HG03135 (cell line): ENCODE measurements around the gene CALHM6.

Experiments
- ATAC-seq: cut with Tn5 transposase; IDR thresholded peaks from one replicate; pipeline ENCODE4 v1.9.1; 2021; ENCODE audit warnings: mild to moderate bottlenecking, moderate library complexity; ENCODE audit not compliant: unreplicated experiment

Gene CALHM6

DNA sequence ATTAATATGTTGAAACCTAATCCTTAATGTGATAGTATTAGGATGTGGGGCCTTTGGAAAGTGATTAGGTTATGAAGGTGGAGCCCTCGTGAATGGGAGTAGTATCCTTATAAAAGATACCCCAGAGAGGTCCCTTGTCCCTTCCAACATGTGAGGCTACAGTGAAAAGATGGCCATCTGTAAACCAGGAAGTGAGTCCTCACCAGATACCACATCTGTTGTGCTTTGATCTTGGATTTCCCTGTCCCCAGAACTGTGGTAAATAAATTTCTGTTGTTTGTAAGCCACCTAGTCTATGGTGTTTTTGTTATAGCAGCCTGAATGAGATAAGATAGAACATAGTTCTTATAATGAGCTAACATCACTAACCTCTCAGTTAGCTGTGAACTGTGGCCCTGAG is 16.6 kb upstream of the CALHM6 start:
- no peak for ATAC-seq

DNA sequence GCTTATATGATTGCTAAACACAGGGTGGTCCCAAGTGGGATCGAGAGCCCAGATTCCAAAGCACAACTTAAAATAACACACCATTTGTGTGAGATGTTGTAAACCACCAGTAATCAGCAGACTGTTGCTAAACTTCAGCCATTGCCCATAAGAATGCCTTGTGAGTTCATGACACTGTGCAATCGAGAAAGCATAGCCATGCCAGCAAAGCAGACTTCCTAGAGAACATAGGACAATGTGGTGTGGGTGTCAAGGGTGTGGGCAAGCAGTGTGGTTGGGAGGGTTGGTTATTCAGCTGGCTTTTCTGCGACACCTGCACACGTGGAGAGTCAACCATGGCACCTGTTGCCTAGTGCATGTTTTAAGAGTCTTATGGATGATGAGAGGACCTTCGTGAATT is 16.1 kb upstream of the CALHM6 start:
- ATAC-seq: no peak

DNA sequence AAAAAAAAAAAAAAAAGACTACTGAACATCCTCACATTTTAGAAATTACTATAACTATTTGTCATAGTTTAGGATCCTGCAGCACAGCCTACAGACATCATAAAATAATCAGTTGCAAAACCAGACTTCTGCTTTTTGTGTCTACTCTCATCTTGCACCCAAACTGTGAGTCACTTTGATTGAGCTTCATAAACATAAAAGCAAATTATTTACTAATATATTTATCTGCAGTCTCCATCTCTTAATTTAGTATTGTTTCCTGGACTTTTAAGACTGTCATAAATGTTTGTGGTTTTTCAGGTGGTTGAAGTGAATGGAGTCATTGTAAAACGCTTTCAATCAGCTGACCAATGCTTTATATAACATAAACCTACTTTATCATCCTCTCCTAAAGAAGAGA is 14.8 kb upstream of the CALHM6 start:
- no peak for ATAC-seq

DNA sequence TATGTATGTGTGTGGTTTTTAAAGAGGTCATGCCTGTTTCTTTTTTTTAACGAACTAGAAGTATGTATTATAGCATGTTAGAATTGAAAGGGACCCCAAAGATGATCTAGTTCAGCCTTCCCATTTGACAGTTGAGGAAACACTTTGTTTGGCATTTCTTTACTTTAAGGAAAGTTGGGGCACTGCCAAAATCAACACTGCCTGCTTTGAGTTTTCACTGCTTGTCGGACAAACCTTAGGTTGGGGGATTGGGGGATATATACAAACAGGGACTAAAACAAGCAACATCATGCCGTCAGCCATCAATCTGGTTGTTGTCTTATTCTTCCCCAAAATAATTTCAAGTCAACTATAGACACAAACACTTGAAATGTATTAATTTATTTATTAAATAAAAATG is 14.1 kb upstream of the CALHM6 start:
- no peak for ATAC-seq

DNA sequence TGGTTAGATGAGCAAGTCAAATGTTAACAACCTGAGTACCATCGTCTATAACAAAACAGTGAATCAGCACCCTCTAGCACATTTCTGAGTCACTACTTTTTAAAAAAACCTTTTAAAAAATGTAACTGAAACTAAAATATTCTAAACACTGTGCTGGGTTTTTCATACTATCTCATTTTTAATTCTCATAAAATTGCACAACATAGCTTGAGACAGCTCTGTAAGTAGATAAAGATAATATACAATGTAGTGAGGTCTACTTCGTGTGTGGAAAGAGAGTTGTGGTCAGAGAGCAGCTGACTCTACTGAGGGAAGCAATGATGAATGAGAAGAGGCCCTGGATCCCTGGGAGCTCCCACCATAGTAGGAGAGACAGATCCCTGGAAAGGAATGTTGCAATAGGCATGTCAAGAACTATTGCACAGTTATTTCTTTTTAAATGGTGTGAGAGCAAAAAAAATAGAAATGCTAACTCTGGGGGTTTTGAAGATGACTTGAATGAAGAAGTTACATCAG is 13.6 kb upstream of the CALHM6 start:
- no peak for ATAC-seq

DNA sequence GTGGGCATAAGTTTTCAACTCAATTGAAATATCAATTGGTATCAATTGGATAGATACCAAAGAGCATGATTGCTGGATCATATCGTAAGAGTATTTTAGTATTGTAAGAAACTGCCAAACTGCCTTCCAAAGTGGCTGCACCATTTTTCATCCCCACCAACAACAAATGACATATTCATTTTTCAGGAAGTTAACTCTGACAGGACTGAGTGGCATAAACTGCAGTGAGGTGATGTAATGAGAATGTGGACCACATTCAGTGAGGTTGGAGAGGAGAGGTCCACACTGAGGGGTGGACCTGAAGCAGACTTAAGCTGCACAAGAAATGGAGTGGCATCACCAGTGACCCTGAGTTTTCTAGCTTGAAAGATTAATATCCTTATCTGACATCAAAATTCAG is 11.6 kb upstream of the CALHM6 start:
- no peak for ATAC-seq

DNA sequence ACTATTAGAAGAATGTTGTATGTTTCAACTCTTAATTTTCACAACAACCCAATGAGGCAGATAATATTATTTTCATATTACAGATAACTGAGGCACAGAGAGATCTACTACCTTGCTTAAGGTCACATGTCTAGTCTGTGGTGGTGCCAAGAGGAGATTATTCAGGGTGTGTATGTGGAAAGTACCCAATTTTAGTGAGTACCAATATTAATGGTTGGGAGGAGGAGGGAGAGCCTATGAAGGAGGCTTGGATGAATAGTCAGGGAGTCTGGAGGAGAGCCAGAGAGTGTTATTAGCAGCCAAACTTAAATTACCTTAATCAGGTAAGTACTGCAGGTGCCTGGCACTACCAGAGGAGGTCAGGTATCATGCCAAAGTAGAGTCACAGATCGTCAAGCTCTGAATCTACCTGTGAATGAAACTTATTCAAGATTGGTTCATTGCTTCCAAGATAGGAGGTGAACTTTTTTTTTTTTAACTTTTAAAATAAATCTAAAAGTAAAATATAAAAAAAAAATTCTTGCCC is 10.9 kb upstream of the CALHM6 start:
- no peak for ATAC-seq

DNA sequence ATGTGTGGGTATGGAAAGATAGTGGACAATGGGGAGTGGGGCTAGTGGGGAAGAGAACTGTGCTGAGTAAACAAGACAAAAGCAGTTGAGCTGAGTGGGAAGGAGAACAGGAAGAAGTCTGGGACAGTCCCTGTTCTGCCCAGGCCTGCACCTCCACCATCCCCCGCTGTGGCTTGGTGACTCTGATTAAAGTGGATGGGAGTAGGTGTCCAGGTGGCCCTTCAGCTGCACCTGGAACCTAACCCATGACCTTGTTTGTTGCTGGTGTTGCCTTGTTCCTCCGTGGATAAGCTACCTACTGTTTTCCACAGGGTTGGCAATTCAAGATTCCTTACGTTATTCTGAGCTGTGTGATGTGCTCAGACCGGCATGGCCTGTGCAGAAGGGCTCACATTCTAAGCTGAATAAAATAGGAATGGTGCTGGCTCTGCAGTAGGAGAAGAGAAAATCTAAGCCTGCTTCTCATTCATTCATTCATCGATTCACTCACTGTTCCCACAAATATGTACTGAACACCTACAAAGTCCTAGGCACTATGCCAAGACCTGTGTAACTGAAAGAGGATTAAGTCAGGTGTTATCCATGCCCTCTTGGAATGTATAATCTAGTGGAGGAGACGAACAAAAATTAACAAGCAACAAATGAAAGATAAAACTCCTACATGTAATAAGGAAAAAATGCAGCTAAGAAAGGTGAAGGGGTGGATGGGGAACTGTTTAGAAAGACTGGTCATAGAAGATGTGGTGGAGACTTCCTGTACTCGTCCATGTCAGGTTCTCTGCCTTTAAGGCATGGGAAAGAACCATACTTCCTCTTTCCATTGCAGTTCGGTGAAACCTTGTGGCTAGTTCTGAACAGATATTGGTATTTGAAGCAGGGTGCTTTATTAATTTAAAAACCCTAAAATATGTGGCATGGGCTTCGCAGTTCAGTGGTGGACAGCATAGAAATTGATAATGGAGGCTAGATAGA is 10.1 kb upstream of the CALHM6 start:
- peak; percentile 89 for ATAC-seq

DNA sequence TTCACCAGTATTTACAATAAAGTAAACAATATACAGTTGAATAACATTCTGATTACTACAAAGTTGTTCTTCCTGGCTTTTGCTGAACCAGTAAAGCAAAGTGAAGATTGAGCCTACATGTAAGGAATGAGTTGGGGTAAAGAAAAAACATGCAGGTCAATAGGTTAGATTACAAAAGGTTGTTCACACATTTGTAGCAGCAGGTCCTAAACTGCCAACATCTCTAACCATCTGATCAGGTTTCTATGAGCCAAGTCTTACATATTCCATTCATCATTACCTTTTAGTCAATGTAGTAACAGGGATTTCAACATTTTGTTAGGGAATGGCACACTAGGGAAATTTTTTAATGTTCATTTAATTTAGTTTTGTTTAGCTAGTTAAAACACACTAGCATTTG is 9.3 kb upstream of the CALHM6 start:
- no peak for ATAC-seq

DNA sequence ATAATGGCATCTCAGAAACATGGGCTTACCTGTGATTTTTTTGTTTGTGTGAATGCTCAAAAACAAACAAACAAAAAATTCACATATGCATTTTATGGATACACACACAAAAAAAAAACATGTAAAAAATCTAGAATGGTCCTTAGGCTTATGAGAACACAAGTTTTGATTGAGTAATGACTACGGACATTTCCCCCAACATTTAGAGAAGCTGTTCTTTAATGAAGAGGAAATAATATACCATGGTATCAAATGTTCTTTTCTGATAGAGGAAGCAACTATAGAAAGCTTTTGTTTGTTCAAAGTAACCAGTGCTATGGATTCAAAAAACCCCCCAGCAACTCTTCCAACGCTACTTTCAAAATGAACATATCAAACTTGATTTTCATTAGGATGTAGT is 8.6 kb upstream of the CALHM6 start:
- no peak for ATAC-seq

DNA sequence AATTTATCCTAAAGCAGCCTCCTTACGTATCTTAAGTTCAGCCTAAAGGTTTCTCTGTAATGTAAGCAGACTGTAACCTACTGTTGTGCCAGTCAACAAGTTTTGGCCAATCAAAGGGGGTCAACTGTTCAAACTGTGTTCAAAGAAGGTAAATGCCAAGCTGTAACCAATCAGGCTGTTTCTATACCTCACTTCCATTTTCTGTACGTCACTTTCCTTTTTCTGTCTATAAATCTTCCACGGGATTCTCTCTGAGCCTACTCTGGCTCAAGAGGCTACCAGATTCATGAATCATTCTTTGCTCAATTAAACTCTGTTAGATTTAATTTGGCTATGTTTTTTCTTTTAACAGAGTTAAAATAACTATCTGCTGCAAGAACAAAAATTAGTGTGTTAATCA is 5.1 kb upstream of the CALHM6 start:
- ATAC-seq: no peak

DNA sequence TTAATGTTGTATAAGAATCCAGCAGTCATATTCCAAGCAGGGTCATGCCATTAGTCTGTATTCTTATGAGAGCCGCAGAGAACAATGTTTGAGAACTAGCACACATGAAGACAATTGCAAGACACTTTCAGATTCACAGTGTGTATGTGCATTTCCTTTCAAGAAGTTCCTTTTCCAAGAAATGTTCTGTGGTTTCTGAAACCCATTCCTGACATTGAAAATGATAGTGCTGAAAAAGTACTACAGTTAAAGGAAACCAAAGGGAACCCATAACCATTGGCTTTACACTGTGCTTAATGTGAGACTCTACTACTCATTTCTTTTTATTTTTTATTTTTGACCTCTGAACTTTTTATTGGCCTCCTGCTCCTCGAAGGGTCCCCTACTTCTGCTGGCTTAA is 4.2 kb upstream of the CALHM6 start:
- ATAC-seq: no peak

DNA sequence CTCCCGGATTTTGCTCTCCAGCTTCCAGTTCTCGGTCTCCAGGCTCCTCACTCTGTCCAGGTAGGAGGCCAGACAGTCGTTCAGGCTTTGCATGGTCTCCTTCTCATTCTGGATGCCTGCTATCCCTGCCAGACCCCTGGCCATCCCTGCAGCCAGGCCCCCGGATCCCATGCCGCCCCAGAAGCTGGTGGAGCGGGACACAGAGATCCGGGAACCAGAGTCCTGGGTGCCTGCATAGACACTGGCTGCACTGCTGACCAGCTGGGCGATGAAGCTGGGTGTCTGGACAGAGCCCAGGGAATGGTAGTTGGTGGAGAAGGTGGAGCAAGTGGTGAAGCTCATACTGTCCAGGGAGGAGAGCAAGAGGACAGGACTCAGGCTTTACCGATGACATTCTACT is 2.9 kb upstream of the CALHM6 start:
- ATAC-seq: no peak

DNA sequence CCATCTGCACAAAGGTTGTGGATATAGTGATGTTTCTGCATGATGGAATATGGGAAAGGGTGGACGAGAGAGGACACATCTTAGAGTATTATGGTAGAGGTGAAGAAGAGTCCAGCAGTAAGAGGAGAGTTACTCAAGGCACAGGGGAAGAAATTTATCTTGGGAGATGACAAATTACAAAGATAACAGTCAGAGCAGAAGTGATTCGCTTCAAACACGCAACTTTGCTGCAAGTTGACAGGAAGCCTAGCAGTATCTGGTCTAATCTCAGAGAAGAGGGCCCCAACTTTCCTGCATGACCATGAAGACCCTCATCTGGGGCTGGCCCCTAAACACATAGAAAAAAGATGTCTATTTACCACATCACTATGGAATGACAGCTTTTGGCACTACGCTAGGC is 1.2 kb upstream of the CALHM6 start:
- no peak for ATAC-seq

DNA sequence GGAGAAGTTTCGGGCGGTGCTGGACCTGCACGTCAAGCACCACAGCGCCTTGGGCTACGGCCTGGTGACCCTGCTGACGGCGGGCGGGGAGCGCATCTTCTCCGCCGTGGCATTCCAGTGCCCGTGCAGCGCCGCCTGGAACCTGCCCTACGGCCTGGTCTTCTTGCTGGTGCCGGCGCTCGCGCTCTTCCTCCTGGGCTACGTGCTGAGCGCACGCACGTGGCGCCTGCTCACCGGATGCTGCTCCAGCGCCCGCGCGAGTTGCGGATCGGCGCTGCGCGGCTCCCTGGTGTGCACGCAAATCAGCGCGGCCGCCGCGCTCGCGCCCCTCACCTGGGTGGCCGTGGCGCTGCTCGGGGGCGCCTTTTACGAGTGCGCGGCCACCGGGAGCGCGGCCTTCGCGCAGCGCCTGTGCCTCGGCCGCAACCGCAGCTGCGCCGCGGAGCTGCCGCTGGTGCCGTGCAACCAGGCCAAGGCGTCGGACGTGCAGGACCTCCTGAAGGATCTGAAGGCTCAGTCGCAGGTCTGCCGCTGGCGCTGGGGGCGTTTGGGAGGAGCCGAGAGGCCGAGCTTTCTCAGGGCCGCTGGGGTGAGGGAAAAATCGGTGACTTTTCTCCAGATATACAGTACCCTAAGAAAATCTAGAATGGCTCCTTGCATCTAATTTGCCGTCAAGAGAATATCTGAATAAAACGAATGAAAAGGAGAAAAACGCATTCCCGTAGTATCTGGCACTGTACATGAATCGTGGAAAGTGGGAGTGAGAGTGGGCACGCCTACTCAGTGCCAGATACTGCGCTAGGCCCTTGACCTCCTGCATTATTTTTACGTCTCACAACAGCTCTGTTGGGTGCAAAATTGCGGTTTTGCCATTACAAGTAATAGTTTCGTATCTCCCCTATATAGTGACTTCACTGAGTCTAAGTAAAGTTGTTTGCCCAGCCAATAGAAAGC is 1.0 kb downstream of the CALHM6 start:
- ATAC-seq: peak; percentile 87

DNA sequence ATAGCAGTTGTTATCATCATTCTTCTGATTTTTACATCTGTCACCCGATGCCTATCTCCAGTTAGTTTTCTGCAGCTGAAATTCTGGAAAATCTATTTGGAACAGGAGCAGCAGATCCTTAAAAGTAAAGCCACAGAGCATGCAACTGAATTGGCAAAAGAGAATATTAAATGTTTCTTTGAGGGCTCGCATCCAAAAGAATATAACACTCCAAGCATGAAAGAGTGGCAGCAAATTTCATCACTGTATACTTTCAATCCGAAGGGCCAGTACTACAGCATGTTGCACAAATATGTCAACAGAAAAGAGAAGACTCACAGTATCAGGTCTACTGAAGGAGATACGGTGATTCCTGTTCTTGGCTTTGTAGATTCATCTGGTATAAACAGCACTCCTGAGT is 2.1 kb downstream of the CALHM6 start:
- ATAC-seq: no peak

DNA sequence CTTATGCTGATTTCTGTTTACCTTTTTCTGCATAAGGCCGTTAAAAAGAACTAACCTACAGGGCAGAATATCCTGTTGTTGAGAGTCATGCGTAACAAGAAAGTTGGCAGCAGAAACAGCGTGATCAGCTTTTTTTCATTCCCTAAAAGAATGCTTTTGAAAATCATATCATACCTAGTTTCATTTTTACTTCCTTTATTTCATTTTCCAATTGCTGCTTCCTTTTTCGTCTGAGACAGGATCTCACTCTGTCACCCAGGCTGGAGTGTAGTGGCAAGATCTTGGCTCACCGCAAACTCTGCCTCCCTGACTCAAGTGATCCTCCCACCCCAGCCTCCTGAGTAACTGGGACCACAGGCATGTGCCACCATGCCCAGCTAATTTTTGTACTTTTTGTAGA is 4.1 kb downstream of the CALHM6 start:
- ATAC-seq: no peak

DNA sequence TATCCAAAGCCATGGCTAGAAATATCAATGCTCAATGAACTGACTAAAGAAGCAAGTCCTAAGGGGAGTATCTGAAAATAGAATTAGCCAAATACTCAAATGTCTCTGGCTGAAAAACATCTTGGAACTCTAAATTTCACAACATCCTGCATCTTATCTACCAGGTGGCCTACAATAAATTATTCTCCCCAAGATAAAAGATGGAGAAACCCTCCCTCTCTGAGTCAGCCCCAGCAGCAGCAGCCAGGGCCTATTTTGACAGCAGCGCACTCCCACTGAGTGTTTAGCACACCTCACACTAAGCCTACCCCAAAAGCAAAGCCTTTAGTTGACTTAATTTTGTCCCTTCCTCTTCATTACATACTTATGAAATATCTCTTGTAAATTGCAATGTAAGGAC is 5.9 kb downstream of the CALHM6 start:
- ATAC-seq: no peak

DNA sequence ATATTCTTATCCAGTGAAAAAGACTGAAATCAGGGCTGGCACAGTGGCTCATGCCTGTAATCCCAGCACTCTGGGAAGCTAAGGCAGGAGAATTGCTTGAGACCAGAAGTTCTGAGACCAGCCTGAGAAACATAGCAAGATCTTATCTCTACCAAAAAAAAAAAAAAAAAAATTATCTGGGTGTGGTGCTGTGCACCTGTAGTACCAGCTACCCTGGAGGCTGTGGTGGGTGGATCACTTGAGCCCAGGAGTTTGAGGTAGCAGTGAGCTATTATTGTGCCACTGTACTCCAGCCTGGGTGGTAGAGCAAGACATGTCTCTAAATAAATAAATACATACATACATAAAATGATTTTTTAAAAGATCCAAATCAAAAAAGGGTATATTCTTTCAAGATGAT is 6.3 kb downstream of the CALHM6 start:
- ATAC-seq: no peak

DNA sequence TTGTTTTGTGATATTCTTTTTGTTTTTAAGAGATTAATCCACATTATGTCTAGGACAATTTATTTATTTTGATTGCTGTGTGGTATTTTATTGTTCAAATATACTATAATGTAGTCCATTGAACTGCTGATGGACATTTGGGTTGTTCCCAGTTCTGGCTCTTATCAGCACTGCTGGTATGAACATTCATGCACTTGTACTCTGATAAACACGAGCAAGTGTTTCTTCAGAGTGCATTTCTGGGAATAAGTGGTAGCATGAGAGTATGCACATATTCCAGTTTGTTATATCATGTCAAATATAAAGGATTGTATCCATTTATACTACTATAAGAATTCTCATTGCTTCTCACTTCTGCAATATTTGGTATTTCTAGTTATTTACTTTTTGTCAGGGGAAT is 7.1 kb downstream of the CALHM6 start:
- no peak for ATAC-seq

DNA sequence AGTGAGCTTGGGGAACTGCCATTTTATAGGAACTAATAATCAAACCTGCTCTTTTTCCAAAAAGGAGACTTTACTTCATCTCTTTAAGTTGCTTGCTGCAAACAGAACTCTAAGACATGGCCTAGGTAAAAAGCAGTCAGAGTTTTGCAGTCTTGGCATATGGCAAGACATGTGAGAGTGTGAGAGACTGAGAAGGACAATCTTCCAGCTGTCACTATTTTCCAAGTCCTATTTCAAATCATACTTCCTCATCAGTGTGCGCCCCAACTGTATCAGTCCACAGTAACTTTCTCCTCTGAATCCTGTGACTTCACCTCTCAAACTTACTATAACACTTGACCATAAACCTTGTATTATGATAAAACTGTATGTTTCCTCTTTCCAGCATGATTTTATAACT is 10.4 kb downstream of the CALHM6 start:
- ATAC-seq: no peak
